Parathyroid adenoma (tissue), 2 donors: ENCODE data around the gene TMEM121B.

ENCODE experiments used
- H2AFZ ChIP-seq: fragments of 300-600 bp; sonication (generic); one replicate; pipeline ENCODE4 v1.7.0; 2017; ENCODE audit warnings: antibody characterized with exemption, mild to moderate bottlenecking
- H3K27ac ChIP-seq: fragments of 300-600 bp; sonication (generic); one replicate; pipeline ENCODE4 v1.7.0; 2017
- H3K27me3 ChIP-seq: fragments of 300-600 bp; sonication (generic); one replicate; pipeline ENCODE4 v1.7.0; 2017; ENCODE audit warnings: low read length; ENCODE audit not compliant: control insufficient read depth, insufficient read depth
- H3K36me3 ChIP-seq: fragments of 300-600 bp; sonication (generic); one replicate; pipeline ENCODE4 v1.7.0; 2017; ENCODE audit warnings: low read length; ENCODE audit not compliant: control insufficient read depth, insufficient read depth
- H3K4me1 ChIP-seq: fragments of 300-600 bp; sonication (generic); one replicate; pipeline ENCODE4 v1.7.0; 2017; ENCODE audit warnings: control low read depth
- H3K4me2 ChIP-seq: fragments of 300-600 bp; sonication (generic); one replicate; pipeline ENCODE4 v1.7.0; 2017; ENCODE audit warnings: low read length
- H3K4me3 ChIP-seq: fragments of 300-600 bp; sonication (generic); one replicate; pipeline ENCODE4 v1.7.0; 2017; ENCODE audit warnings: low read depth, low read length
- H3K79me2 ChIP-seq: fragments of 300-600 bp; sonication (generic); one replicate; pipeline ENCODE4 v1.7.0; 2017; ENCODE audit warnings: control low read depth
- H3K9ac ChIP-seq: fragments of 300-600 bp; sonication (generic); one replicate; pipeline ENCODE4 v1.7.0; 2017; ENCODE audit warnings: mild to moderate bottlenecking
- H3K9me3 ChIP-seq: fragments of 300-600 bp; sonication (generic); one replicate; pipeline ENCODE4 v1.7.0; 2017; ENCODE audit warnings: low read length; ENCODE audit not compliant: control insufficient read depth
- CTCF ChIP-seq: fragments of 300-600 bp; sonication (generic); IDR thresholded peaks from one replicate; pipeline ENCODE4 v1.7.0; 2017; ENCODE audit warnings: antibody characterized with exemption, mild to moderate bottlenecking
- donor health status: primary hyperparathyroidism.

Gene TMEM121B

GRCh38 chr22:17114173-17114897, 6.8 kb downstream of the TMEM121B start:
- Histone ChIP-seq H2AFZ (no peak overlapping the region), H3K9me3 (no peaks in the 10 kb centered on the region), H3K27ac (no peak overlapping the region), H3K4me3 (no peak overlapping the region), H3K79me2 (no peaks in the 10 kb centered on the region), H3K4me1 (no peaks in the 10 kb centered on the region), H3K36me3 (no peaks in the 10 kb centered on the region), H3K9ac (no peak overlapping the region), H3K27me3 (peaks cover 6% of the 10 kb centered on the region), H3K4me2 (no peak overlapping the region)
- TF ChIP-seq CTCF = no peak

- H3K36me3 ChIP-seq = no peaks in the 10 kb centered on the region
- TF ChIP-seq CTCF = no peak
- H3K4me1 ChIP-seq = no peaks in the 10 kb centered on the region
Measured at GRCh38 chr22:17113600-17113999, 7.6 kb downstream of the TMEM121B start.

GRCh38 chr22:17112491-17113042, 8.6 kb downstream of the TMEM121B start:
- H3K4me3 ChIP-seq = no peak overlapping the region
- no peaks in the 10 kb centered on the region for H3K27me3 ChIP-seq
- no peak for TF ChIP-seq CTCF

More at GRCh38 chr22:17113600-17113999, 7.6 kb downstream of the TMEM121B start:
- H3K79me2 ChIP-seq = no peaks in the 10 kb centered on the region
- no peak overlapping the region for H3K9ac ChIP-seq
- H3K4me3 ChIP-seq = no peak overlapping the region
- no peak overlapping the region for H3K27ac ChIP-seq
- no peak overlapping the region for H3K4me2 ChIP-seq
- no peak overlapping the region for H2AFZ ChIP-seq
- H3K27me3 ChIP-seq = no peaks in the 10 kb centered on the region
- H3K9me3 ChIP-seq = no peaks in the 10 kb centered on the region

GRCh38 chr22:17110791-17111550, 10.2 kb downstream of the TMEM121B start:
- Histone ChIP-seq H3K9ac (no peak overlapping the region), H3K4me1 (no peaks in the 10 kb centered on the region), H3K27me3 (no peaks in the 10 kb centered on the region), H3K36me3 (no peaks in the 10 kb centered on the region), H3K4me2 (no peak overlapping the region), H3K79me2 (no peaks in the 10 kb centered on the region), H3K27ac (no peak overlapping the region), H3K9me3 (no peaks in the 10 kb centered on the region), H2AFZ (no peak overlapping the region), H3K4me3 (no peak overlapping the region)
- no peak for TF ChIP-seq CTCF

More at GRCh38 chr22:17112491-17113042, 8.6 kb downstream of the TMEM121B start:
- no peak overlapping the region for H3K9ac ChIP-seq
- H3K9me3 ChIP-seq = no peaks in the 10 kb centered on the region
- H3K36me3 ChIP-seq = no peaks in the 10 kb centered on the region
- no peaks in the 10 kb centered on the region for H3K4me1 ChIP-seq
- H3K79me2 ChIP-seq = no peaks in the 10 kb centered on the region
- H3K27ac ChIP-seq = no peak overlapping the region
- no peak overlapping the region for H2AFZ ChIP-seq
- no peak overlapping the region for H3K4me2 ChIP-seq
